Middle frontal gyrus (tissue), 1 donor: ENCODE results near the gene CCSER1.

Source experiments
- DNase-seq: peaks from one replicate; pipeline ENCODE4 v3.0.0-alpha.2; 2015; ENCODE audit warnings: low spot score; ENCODE audit errors: extremely low spot score

The CCSER1 gene

GRCh38 chr4:90189178-90189577, 62.0 kb downstream of the CCSER1 start:
- no peak for DNase-seq

- no peak for DNase-seq
Measured at GRCh38 chr4:90189946-90190345, 62.8 kb downstream of the CCSER1 start.

GRCh38 chr4:90190525-90190924, 63.3 kb downstream of the CCSER1 start:
- no peak for DNase-seq

- DNase-seq = no peak
Measured at GRCh38 chr4:90198086-90198847, 71.1 kb downstream of the CCSER1 start.

- DNase-seq = no peak
Measured at GRCh38 chr4:90207887-90208454, 80.8 kb downstream of the CCSER1 start.

- no peak for DNase-seq
Measured at GRCh38 chr4:90209922-90210321, 82.7 kb downstream of the CCSER1 start.

- DNase-seq = no peak
Measured at GRCh38 chr4:90211174-90211573, 84.0 kb downstream of the CCSER1 start.

GRCh38 chr4:90215286-90215685, 88.1 kb downstream of the CCSER1 start:
- no peak for DNase-seq

- DNase-seq = no peak
Measured at GRCh38 chr4:90219822-90220221, 92.6 kb downstream of the CCSER1 start.

- no peak for DNase-seq
Measured at GRCh38 chr4:90220459-90220858, 93.3 kb downstream of the CCSER1 start.

GRCh38 chr4:90226734-90227133, 99.5 kb downstream of the CCSER1 start:
- DNase-seq = no peak

- no peak for DNase-seq
Measured at GRCh38 chr4:90227177-90227576, 100.0 kb downstream of the CCSER1 start.

GRCh38 chr4:90234916-90235547, 107.8 kb downstream of the CCSER1 start:
- no peak for DNase-seq

GRCh38 chr4:90237751-90238530, 110.7 kb downstream of the CCSER1 start:
- no peak for DNase-seq

GRCh38 chr4:90240333-90240732, 113.1 kb downstream of the CCSER1 start:
- no peak for DNase-seq

GRCh38 chr4:90241008-90241407, 113.8 kb downstream of the CCSER1 start:
- DNase-seq = no peak

- DNase-seq = no peak
Measured at GRCh38 chr4:90245837-90246236, 118.6 kb downstream of the CCSER1 start.

- DNase-seq = no peak
Measured at GRCh38 chr4:90246816-90247215, 119.6 kb downstream of the CCSER1 start.

GRCh38 chr4:90254357-90254756, 127.2 kb downstream of the CCSER1 start:
- no peak for DNase-seq

GRCh38 chr4:90274175-90274574, 147.0 kb downstream of the CCSER1 start:
- DNase-seq = no peak

GRCh38 chr4:90280954-90281353, 153.8 kb downstream of the CCSER1 start:
- no peak for DNase-seq
